Measurements from ENCODE around the gene GPR35.
"Not testable (repeated sequence)": the region's sequence is repeated elsewhere in the genome, so short reads cannot be mapped to it uniquely, and the experiment has no call there.

Gene GPR35

DNA sequence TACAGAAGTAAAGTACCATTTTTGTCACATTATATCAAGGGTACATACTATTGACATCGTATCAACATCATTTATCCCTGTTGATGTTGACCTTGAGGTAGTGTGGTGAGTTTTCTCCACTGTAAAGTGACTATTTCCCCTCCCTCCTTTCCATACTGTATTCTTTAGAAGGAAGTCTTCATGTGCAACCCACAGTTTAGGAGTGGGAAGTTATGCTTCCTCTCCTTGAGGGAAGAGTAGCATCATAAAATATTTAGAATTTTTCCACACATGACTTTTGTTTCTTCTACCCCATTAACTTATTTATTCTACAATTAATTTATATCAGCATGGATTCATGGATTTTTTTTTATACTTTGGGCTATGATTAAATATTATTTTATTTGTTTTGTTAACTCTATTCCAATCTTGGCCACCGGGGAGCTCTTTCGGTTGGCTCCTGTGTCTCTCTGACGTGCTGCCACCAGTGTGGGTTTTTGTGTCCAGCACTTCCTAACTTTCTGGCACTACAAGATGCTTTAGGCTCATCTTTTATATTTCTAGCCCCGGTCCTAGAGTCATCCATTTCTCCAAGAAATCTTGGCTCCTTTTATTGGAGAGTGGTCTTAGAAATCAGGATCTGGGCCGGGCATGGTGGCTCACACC lies 38.4 kb downstream of the GPR35 start:
- no peak for DNase-seq

DNA sequence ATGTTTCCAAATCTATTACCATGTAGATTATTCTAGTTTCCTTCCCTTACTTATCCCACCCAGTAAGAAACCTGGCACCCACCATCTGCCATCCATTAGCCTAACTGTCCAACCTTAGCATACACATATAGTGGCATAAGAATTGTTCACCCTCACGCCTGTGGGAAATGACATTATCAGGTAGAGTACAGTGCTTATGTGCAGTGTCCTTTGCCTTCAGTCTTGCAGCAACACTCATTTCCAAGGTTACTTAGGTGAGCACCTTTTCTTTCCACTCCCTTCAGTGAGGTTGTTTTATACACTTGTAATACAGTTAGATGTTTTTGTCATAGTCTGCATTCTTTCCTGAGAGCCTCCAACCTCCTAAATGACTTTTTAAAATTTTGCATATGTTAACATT lies 39.3 kb downstream of the GPR35 start:
- no peak for DNase-seq

DNA sequence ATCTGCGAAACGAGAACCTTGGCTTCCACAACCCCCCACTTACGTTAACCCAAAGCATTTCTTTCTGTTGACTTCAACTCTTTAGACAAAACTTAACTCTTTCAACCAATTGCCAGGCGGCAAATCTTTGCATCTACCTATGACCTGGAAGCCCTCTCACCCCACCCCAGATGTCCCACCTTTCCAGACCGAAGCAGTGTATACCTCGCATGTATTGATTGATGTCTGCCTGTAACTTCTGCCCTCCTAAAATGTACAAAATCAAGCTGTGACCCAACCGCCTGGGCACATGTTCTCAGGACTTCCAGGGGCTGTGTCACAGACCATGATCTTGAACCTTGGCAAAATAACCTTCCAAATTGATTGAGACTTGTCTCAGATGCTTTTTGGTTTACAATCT lies 45.1 kb downstream of the GPR35 start:
- no peak for DNase-seq

DNA sequence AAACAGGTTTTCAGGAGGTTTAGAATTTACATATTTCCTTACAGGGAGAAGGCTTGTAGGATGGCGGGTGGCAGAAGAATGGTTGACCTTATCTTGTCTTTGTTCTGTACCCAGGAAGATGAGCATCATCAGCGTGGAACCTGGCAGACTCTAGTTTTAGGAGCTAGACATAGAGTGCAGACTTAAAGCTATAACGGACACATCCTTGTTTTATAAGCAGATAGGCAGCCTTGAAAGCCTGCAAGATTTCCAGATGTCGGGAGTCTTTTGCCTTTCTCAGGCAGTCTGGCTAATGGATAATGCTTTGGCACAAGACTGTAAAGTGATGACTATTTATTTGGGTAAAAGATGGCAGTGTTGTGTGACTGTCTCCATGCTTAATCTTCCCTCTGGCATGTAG lies 45.7 kb downstream of the GPR35 start:
- DNase-seq: no peak

DNA sequence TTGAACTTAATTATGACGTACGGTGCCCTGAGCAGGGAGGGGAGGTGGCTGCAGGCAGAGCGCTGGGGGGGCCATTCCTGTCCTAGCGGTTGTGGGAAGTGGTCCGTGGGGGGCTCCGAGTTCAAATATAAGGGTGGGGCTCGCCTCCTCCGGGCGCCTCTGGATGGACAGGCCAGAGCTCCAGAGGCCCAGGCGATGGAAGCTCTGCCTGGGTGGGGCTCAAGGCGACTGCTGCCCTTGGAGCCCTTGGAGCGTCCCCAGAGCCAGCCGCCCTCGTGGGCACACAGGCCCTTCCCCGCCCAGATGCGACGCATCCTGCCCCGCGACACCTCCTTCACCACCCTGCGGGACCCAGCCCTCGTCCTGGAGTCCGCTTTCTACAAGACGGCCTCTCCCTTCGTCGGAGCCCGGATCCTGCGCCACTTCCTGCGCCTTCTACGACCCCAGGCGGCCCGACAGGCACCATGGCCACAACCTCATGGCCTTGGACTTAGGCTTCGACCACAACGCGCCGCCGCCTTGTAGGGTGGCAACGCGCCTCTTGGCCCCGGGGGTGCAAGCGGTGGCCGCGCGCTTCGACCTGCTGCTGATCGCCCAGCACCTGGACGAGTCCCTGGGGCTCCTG lies 46.9 kb downstream of the GPR35 start:
- no peak for DNase-seq

DNA sequence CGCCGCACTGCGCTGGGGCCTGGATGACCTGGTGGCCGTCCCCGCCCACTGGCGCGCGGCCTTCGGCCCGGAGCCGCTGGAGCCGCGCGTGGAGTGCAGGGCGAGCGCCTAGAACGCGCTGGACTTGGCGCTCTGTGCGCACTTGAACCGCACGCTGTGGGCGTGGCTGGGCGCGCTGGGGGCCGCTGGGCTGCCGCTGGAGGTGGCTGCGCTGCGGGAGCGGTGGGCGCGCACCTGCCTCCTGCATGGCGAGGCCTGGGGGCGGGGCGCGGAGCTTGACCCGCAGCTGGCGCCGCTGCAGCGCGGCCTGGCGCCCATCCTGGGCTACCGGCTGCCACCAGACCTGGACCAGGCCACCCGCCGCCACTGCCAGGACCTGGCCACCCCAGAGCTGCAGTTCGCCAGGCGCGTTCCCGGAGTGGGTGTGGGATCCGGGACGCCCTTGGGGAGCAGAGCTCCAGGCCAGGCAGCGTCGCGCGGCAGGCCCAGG lies 47.5 kb downstream of the GPR35 start:
- no peak for DNase-seq

DNA sequence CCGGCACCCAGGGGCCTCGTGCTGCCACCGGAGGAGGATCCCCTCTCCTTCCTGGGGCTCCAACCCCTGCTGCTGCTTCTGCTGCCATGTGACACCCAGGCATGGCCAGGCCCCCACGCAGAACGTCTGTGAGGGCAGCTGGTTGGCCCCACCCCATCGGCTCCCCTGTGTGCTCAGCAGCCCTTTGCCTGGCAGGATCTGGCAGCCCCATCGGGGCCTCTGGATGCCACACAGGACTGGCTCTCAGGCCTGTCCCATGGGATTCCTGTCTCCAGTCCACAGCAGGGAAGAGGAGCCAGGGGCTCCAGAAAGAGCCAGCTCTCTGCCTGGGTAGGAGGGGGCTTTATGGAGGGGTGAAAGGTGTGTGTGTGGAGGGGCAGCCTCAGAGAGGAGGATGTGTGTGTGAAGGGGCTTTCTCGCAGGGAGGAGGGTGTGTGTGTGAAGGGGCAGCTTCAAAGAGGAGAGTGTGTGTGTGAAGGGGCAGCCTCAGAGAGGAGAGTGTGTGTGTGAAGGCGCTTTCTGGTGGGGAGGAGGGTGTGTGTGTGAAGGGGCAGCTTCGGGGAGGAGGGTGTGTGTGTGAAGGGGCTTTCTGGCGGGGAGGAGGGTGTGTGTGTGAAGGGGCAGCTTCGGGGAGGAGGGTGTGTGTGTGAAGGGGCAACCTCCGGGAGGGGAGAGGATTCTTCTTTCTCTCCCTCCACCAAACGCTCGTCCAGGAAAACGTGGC lies 49.3 kb downstream of the GPR35 start:
- not testable (repeated sequence) for DNase-seq

DNA sequence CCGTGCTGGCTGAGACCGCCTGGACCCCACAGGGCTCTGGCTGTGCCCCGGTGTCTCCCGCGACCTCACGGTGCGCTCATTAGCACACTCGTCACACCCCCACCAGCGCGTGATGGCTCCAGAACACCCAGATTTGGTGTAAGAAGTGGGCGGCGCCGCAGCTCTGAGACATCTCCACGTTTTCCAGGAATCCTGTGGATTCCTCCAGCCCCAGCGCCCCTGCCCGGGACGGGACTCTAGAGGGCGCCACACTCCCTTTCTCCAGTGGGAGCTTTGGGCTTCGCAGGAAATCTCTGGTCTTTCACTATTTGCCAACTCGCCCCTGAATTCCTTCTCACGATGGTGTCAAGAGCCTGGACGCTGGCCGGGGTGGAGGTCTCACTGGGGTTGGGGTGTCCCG lies 50.1 kb downstream of the GPR35 start:
- DNase-seq: not testable (repeated sequence)

DNA sequence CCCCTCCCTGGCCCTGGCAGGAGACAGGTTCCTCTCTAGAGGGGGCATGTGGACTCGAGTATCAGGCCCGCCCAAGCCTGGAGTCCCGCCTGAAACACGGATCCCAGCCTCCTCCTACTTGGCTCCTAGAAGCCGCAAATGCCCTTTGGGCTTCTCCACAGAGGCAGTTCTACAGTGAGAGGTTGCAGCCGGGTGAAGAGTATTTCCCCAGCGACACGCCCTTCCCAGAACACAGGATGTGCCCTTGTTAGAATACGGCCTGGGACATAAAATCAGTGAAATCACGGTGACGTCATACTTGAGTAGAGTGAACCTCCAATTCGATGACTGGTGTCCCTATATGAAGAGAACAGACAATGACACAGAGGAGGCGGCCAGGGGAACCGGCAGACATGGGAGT lies 52.8 kb downstream of the GPR35 start:
- not testable (repeated sequence) for DNase-seq

DNA sequence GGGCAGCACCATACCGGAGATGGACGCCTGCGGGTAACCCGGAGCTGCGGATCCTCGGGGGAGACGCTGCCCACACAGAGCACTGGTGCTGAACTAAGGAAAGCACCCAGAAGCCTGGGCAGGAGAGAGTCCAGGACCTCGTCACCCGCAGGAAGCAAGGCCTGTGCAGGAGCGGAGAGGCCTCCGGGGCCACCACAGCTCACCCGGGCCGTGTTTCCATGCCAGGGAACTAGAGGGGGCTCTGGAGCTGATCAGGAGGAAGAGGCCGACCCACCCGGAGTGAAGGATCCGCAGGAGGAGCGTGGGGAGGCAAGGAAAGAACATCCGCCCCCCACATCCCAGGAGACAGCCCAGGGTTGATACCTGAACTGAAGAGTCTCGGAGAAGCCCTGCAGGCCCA lies 53.6 kb downstream of the GPR35 start:
- not testable (repeated sequence) for DNase-seq

DNA sequence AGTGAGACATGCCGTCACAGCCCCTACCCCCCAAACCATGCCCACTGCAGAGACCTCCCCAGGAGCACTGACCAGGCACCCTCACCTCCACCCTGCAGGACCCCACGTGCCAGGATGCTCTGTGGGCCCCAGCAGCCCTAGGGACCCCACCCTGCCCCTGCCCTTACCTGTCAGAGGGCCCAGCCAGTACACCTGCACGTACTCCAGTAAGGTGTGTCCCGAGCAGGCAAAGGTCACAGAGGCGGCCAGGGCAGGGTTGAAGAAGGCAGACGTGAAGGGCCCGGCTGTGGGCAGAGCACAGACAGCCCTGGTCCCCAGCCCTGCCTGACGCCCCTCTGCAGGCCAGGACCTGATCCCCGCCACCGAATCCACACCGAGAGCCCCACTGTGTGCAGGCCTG lies 54.9 kb downstream of the GPR35 start:
- DNase-seq: not testable (repeated sequence)
